Omental fat pad (tissue), 4 donors: Measurements from ENCODE around the gene PPP4R1. TPM values are rescaled to one million over a fixed set of nuclear protein-coding genes. Genes with fewer than 3 reads are reported as not detected.
"Not testable (repeated sequence)": the region's sequence is repeated elsewhere in the genome, so short reads cannot be mapped to it uniquely, and the experiment has no call there.

Experiments
- ATAC-seq: fragments of 150-250 bp; one replicate; pipeline ENCODE4 v1.9.1; 2016; ENCODE audit warnings: mild to moderate bottlenecking, moderate library complexity; ENCODE audit not compliant: low FRiP score
- DNase-seq: peaks from one replicate; pipeline ENCODE4 v3.0.0-alpha.2; 2019; ENCODE audit warnings: low spot score
- CTCF ChIP-seq, 3 donors: fragments of 450-650 bp; IDR thresholded peaks; one replicate each; pipeline ENCODE4 v1.5.1; 2016 to 2017; ENCODE audit warnings: antibody characterized with exemption in 3 of 3, mild to moderate bottlenecking in 3 of 3, moderate library complexity in 2 of 3
- total RNA-seq, 4 donors: library from RNA; depleted of rRNA; stranded (reverse); fragments of >200 nt; gene quantifications; one replicate each; pipeline ENCODE4 v1.1.0, GENCODE V29; 2016

PPP4R1 gene
- total RNA-seq, 4 donors from 2014 or later = 65.7 to 159 (median 99.8) TPM

- ATAC-seq (no peak), DNase-seq (no peak)
- TF ChIP-seq CTCF (IDR thresholded peaks at IDR 0.05) = no peak
These were observed 28.6 kb upstream of the PPP4R1 start for GRCh38 chr18:9642799-9643462.

DNA sequence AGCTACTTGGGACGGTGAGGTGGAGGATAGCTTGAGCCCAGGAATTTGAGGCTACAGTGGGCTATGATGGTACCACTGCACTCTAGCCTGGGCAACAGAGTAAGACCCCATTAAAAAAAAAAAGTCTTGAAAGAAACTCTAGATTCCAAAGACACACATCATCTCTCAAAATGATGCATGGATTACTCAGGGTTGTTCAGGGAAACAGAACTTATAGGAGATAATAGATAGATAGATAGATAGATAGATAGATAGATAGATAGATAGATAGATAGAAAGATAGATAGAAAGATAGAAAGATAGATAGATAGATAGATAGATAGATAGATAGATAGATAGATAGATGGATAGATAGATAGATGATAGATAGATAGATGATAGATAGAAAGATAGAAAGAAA lies 26.7 kb upstream of the PPP4R1 start:
- not testable (repeated sequence) for DNase-seq, ATAC-seq

GRCh38 chr18:9638886-9639285 lies 24.5 kb upstream of the PPP4R1 start:
- no peak for TF ChIP-seq CTCF (IDR thresholded peaks at IDR 0.05)
- ATAC-seq (no peak), DNase-seq (no peak)

DNA sequence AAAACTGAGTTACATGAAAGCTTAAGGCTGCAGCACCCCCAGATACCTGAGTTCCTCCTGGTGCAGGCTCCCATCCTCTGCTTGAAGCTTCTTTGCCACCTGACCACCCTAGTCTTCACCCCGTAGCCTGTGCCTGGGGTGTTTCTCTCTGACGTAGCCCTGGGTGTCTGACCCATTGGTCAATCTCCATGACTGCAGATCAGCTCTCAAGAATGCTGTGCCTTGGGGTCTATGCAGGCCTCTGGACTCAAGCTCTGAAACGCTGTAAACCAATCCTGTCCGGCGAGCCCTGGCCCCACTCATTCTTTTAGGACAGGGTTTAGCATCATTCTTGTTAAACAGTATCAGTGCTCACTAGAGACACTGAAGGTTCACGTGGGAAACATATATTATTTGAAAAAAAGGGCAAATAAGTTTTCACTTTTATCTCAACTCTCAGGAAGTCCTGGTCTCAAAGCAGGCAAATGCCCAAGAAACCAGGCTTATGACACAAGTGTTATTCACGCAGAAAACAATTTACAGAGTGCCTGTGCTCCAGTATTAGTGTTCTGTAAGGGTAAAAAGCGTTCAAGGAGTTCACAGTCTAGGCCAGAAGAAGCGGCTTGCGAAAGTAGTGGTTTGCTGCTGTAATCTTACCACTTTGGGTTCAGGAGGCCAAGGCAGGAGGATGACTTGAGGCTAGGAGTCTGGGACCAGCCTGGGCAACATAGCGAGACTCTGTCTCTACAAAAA lies 22.8 kb upstream of the PPP4R1 start:
- no peak for ATAC-seq
- no peak for DNase-seq
- TF ChIP-seq CTCF (IDR thresholded peaks at IDR 0.05) = no peak

DNA sequence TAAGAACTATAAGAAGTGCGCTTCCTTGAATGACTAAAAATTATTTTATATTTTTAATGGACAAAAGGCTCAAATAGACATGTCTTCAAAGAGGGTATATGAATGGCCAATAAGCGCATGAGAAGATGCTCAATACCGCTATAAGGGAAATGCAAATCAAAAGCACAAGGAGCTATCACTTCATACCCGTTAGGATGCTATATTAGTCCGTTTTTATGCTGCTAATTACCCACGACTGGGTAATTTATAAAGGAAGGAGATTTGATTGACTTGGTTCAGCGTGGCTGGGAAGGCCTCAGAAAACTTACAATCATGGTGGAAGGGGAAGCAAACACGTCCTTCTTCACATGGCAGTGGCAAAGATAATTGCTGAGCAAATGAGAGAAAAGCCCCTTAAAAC lies 20.5 kb upstream of the PPP4R1 start:
- ATAC-seq (no peak), DNase-seq (no peak)
- no peak for TF ChIP-seq CTCF (IDR thresholded peaks at IDR 0.05)

GRCh38 chr18:9631814-9632496 lies 17.6 kb upstream of the PPP4R1 start:
- ATAC-seq = no peak
- no peak for DNase-seq
- no peak for TF ChIP-seq CTCF (IDR thresholded peaks at IDR 0.05)

- TF ChIP-seq CTCF (IDR thresholded peaks at IDR 0.05) = no peak
- DNase-seq = no peak
- ATAC-seq = no peak
These were observed 16.1 kb upstream of the PPP4R1 start for GRCh38 chr18:9630444-9630843.
